GM10266 (cell line): ENCODE results near the gene ABITRAM.
"Not testable (repeated sequence)": the region's sequence is repeated elsewhere in the genome, so short reads cannot be mapped to it uniquely, and the experiment has no call there.

Source experiments
- DNase-seq: peaks from one replicate; pipeline ENCODE4 v3.0.0; 2012; ENCODE audit errors: extremely low spot score
- TF ChIP-seq, protein P1 (sequence below): IDR thresholded peaks from 2 replicates; pipeline ENCODE4 v1.5.1; 2012; ENCODE audit warnings: mild to moderate bottlenecking, low read depth; ENCODE audit not compliant: control insufficient read depth, insufficient read depth; ENCODE audit errors: missing control alignments

Gene ABITRAM

DNA sequence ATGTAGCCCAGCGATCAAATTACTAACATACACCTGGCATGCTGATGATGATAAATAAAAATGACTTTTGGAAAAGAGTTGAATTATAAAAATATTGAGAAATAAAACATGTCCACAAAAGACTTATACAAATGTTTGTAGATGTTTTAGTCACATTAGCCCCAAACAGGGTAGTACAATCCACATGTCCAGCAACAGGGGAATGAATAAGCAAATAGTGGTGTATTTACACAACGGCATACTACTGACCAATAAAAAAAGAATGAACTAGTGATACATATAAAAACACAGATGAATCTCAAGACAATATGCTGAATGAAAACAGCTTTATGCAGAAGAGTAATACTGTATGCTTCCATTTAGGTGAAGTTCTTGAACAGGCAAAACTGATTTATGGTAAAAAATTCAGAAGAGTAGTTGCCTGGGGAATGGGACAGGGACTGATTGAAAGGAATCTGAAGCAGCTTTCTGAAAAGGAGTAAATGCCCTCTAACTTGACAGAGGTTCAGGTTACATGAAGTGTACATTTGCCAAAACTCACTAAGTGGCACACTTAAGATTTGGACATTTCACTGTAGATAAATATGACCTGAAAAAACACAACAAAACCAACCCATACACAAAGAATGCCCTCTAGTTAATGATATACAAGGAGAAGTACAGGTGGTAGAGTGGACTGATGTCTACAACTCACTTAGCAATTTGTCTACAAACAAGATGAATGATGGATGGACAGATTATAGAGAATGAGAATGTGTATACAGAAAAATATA, 36.7 kb upstream of the ABITRAM start:
- no peak for DNase-seq
- TF ChIP-seq, protein P1, sequence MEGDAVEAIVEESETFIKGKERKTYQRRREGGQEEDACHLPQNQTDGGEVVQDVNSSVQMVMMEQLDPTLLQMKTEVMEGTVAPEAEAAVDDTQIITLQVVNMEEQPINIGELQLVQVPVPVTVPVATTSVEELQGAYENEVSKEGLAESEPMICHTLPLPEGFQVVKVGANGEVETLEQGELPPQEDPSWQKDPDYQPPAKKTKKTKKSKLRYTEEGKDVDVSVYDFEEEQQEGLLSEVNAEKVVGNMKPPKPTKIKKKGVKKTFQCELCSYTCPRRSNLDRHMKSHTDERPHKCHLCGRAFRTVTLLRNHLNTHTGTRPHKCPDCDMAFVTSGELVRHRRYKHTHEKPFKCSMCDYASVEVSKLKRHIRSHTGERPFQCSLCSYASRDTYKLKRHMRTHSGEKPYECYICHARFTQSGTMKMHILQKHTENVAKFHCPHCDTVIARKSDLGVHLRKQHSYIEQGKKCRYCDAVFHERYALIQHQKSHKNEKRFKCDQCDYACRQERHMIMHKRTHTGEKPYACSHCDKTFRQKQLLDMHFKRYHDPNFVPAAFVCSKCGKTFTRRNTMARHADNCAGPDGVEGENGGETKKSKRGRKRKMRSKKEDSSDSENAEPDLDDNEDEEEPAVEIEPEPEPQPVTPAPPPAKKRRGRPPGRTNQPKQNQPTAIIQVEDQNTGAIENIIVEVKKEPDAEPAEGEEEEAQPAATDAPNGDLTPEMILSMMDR, result no peak

DNA sequence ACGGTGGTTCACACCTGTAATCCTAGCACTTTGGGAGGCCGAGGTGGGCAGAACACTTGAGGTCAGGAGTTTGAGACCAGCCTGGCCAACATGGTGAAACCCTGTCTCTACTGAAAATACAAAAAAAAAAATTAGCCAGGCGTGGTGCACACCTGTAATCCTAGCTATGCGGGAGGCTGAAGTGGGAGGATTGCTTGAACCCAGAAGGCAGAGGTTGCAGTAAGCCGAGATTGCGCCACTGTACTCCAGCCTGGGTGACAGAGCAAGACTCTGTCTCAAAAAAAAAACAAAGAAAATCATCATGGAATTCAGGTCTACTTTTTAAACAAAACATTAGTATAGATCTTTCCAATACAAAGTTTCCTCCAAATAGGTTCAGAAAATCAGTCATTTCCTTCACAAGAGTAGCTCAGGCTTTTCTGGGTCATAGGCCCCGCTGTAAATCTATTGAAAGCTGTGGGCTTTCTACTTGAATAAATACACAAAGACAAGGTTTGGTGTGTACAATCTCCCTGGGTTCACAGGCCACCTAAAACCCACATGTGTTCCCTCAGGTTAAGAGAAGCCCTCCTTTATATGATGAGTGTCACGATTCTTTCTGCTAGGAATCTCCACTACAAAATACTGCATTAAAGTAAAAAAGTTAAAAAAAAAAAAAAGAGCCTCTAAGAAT, 35.0 kb upstream of the ABITRAM start:
- not testable (repeated sequence) for DNase-seq

DNA sequence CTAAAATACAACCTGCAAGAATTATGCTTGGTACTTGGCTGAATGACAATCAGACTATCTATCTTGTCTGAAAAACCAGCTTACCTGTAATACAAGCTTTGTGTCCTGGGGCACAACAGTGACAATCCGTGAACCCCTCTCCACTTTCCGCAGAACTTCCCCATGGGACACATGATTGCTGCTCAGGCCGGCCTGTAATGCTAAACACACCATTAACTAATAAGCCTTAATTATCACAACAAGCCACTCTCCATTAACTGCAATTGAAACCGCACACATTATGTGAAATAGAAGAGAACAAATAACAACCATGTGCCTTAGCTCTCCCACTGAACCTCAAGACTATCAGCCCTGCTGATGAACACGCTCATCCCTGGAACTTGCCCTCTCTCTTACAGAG, 34.0 kb upstream of the ABITRAM start:
- DNase-seq, result no peak

DNA sequence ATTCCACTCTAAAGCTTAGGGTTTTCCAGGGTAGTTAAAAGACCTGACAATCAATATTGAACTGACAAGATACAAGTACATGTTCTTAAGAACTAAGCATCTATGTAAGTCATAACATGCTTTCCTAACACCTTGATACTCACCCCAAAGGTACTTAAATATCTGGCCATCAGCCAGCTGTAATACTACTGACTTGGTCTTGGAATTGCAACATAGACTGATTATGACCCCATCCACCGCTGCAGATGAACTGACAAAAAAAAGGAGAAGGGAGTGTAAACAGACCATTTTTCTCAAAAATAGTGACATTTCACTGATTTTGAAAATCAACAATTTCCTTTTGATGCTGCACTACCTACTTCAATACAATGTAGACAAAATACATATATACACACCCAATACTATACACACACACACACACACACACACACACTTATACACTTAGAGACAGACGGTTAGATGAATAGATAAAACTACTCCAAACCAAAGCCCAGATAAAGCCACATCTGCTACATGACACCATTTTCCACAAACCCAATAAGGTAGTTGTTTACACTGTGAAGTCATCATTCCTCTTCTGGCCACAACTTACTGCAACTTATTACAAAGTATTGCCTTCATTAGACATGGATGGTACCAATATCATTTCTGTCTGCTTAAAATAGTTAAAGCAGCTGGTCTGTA, 30.6 kb upstream of the ABITRAM start:
- TF ChIP-seq, protein P1, result no peak
- no peak for DNase-seq

More for the DNA sequence above, 34.0 kb upstream of the ABITRAM start:
- TF ChIP-seq, protein P1, result no peak

DNA sequence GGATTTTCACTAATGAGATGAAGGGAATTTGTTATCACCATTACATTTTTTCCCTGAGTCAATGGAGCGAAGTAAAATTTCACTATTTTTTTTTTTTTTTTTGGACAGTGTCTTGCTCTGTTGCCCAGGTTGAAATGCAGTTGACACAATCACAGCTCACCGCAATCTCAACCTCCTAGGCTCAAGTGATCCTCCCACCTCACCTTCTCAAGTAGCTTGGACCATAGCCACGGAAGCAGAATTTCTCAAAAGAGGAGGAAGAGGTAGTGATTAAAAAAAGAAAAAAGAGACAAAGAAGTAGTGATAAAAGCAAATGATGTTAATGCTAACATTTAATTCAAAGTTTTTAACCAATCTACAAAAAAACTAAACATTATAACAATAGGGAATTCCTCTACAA, 30.0 kb upstream of the ABITRAM start:
- DNase-seq, result no peak
- TF ChIP-seq, protein P1, result no peak

DNA sequence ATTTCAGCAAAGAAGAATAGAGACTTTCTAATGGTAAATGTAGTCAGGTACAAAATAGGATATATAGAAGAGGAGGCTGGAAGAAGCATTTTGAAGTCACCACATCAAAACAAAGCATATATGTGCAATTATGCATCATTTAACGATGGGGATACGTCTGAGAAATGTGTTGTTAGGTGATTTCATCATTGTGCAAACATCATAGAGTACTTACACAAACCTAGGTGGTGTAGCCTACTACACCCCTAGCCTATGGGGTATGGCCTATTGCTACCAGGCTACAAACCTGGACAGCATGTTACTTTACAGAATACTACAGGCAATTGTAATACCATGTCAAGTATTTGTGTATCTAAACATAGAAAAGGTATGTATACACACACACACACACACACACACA, 28.7 kb upstream of the ABITRAM start:
- DNase-seq, result no peak

DNA sequence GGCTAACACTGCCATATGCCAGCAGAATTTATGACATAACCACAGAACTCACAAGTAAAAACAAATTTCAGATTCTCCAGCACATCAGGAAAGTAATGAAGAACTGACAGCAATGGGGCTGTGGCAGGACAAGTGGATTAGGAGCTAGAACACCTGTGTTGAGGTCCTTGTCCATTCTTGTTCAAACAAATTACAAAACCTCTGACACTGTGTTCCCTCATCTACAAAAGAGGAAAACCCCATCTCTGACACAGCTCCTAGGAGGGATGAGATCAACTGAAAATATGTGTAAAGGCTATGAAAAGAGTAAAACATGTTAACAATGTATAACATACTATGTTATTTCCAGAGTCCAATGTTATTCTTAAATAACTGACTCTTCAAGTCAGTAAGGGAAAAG, 23.8 kb upstream of the ABITRAM start:
- TF ChIP-seq, protein P1, result no peak
- DNase-seq, result no peak

More for the DNA sequence above, 28.7 kb upstream of the ABITRAM start:
- TF ChIP-seq, protein P1, result no peak
